Bronchial epithelial cell (primary cell): Measurements from ENCODE around the gene ZSCAN20. TPM values are rescaled to one million over a fixed set of nuclear protein-coding genes. Genes with fewer than 3 reads are reported as not detected.

ENCODE experiments used
- DNase-seq: peaks from one replicate; pipeline ENCODE4 v3.0.0-alpha.2; 2010; ENCODE audit warnings: low read depth
- FAIRE-seq: peaks from 2 replicates; lab custom pipeline; 2011; peaks lifted over from hg19 to GRCh38; lab: Jason Lieb, UNC
- H3K27me3 ChIP-seq: 2 replicates; pipeline ENCODE4 v1.5.1; 2011; ENCODE audit warnings: low read length; ENCODE audit not compliant: control insufficient read depth, insufficient read depth
- H3K36me3 ChIP-seq: 2 replicates; pipeline ENCODE4 v1.5.1; 2011; ENCODE audit warnings: low read length; ENCODE audit not compliant: control insufficient read depth, insufficient read depth
- H3K4me3 ChIP-seq: 2 replicates; pipeline ENCODE4 v1.5.1; 2011; ENCODE audit warnings: mild to moderate bottlenecking, low read depth, low read length, control low read depth
- CTCF ChIP-seq: IDR thresholded peaks from 2 replicates; pipeline ENCODE4 v1.5.1; 2011; ENCODE audit warnings: mild to moderate bottlenecking, moderate library complexity, low read length, control low read depth, inconsistent platforms; ENCODE audit not compliant: insufficient read depth, severe bottlenecking
- total RNA-seq: library from RNA; depleted of rRNA; stranded (reverse); fragments of >200 nt; gene quantifications from 2 replicates; pipeline ENCODE4 v1.2.1, GENCODE V29; 2014

The ZSCAN20 gene
- total RNA-seq, 1 donor from 2014 or later, result 8.2 TPM

GRCh38 chr1:33460947-33461629 lies 11.4 kb upstream of the ZSCAN20 start:
- FAIRE-seq, result peak; percentile 23
- no peak for TF ChIP-seq CTCF
- H3K4me3 ChIP-seq, result no peak overlapping the region
- no peaks in the 10 kb centered on the region for H3K27me3 ChIP-seq
- DNase-seq, result no peak
- H3K36me3 ChIP-seq, result no peaks in the 10 kb centered on the region

- Histone ChIP-seq H3K27me3 (no peaks in the 10 kb centered on the region), H3K36me3 (no peaks in the 10 kb centered on the region), H3K4me3 (no peak overlapping the region)
- DNase-seq (no peak), FAIRE-seq (no peak)
- TF ChIP-seq CTCF, result no peak
Measured at GRCh38 chr1:33462405-33463164, 9.9 kb upstream of the ZSCAN20 start.

- FAIRE-seq (no peak), DNase-seq (no peak)
- Histone ChIP-seq H3K27me3 (no peaks in the 10 kb centered on the region), H3K36me3 (no peaks in the 10 kb centered on the region), H3K4me3 (no peak overlapping the region)
- TF ChIP-seq CTCF, result no peak
Measured at GRCh38 chr1:33464552-33464951, 7.9 kb upstream of the ZSCAN20 start.

- TF ChIP-seq CTCF, result no peak
- no peaks in the 10 kb centered on the region for H3K27me3 ChIP-seq
- H3K36me3 ChIP-seq, result no peaks in the 10 kb centered on the region
- DNase-seq, result no peak
- FAIRE-seq, result no peak
- no peak overlapping the region for H3K4me3 ChIP-seq
Measured at GRCh38 chr1:33465316-33465715, 7.1 kb upstream of the ZSCAN20 start.

GRCh38 chr1:33466159-33466558 lies 6.3 kb upstream of the ZSCAN20 start:
- Histone ChIP-seq H3K27me3 (no peaks in the 10 kb centered on the region), H3K4me3 (no peak overlapping the region), H3K36me3 (no peaks in the 10 kb centered on the region)
- no peak for FAIRE-seq
- no peak for TF ChIP-seq CTCF
- no peak for DNase-seq
